Smooth muscle cell (in vitro differentiated cells): ENCODE measurements around the gene HMCN1. TPM values are rescaled to one million over a fixed set of nuclear protein-coding genes. Genes with fewer than 3 reads are reported as not detected.

ENCODE experiments used
- DNase-seq: peaks from one replicate; lab custom pipeline; 2025; ENCODE audit not compliant: unreplicated experiment; lab: John Stamatoyannopoulos, UW
- H2AFZ ChIP-seq: fragments of 200-600 bp; sonication (generic); 2 replicates; pipeline ENCODE4 v1.6.0; 2016; ENCODE audit warnings: antibody characterized with exemption, low read depth, mild to moderate bottlenecking
- H3F3A ChIP-seq: fragments of 200-600 bp; sonication (generic); 2 replicates; pipeline ENCODE4 v1.6.0; 2017; ENCODE audit warnings: antibody characterized with exemption, low read depth
- H3K27ac ChIP-seq: fragments of 200-600 bp; sonication (generic); 2 replicates; pipeline ENCODE4 v1.5.1; 2016; ENCODE audit warnings: low read depth, mild to moderate bottlenecking
- H3K27me3 ChIP-seq: fragments of 200-600 bp; sonication (generic); 2 replicates; pipeline ENCODE4 v1.6.1; 2016; ENCODE audit warnings: low read depth, mild to moderate bottlenecking
- H3K36me3 ChIP-seq: fragments of 200-600 bp; sonication (generic); 2 replicates; pipeline ENCODE4 v1.5.1; 2016; ENCODE audit warnings: low read depth
- H3K4me1 ChIP-seq: fragments of 200-600 bp; sonication (generic); 2 replicates; pipeline ENCODE4 v1.5.1; 2016; ENCODE audit warnings: low read depth
- H3K4me2 ChIP-seq: fragments of 200-600 bp; sonication (generic); 2 replicates; pipeline ENCODE4 v1.6.0; 2016; ENCODE audit warnings: mild to moderate bottlenecking
- H3K4me3 ChIP-seq: fragments of 200-600 bp; sonication (generic); 2 replicates; pipeline ENCODE4 v1.5.1; 2016; ENCODE audit warnings: mild to moderate bottlenecking
- H3K79me2 ChIP-seq: fragments of 200-600 bp; sonication (generic); 2 replicates; pipeline ENCODE4 v1.6.0; 2016; ENCODE audit warnings: low read depth, mild to moderate bottlenecking
- H3K9ac ChIP-seq: fragments of 200-600 bp; sonication (generic); 2 replicates; pipeline ENCODE4 v1.6.0; 2016; ENCODE audit warnings: low read depth
- H3K9me3 ChIP-seq: fragments of 200-600 bp; sonication (generic); replicated peaks from 2 replicates; pipeline ENCODE4 v1.5.1; 2016; ENCODE audit warnings: low read depth
- H4K20me1 ChIP-seq: fragments of 200-600 bp; sonication (generic); 2 replicates; pipeline ENCODE4 v1.6.0; 2016; ENCODE audit warnings: low read depth
- CTCF ChIP-seq: fragments of 200-600 bp; sonication (generic); IDR thresholded peaks from 2 replicates; pipeline ENCODE4 v1.5.1; 2017; ENCODE audit warnings: borderline replicate concordance, mild to moderate bottlenecking, antibody characterized with exemption; ENCODE audit not compliant: insufficient read depth, poor library complexity, severe bottlenecking
- WGBS: methylation state at CpG from one replicate; pipeline ENCODE4 v1.1.7; 2016; ENCODE audit warnings: low lambda C conversion rate; 5-methylcytosine and 5-hydroxymethylcytosine counted together
- polyA plus RNA-seq: library from polyadenylated mRNA; unstranded; fragments of >200 nt; fragmentation: Nextera tagmentation; extraction: Ambion mirVana; gene quantifications from 2 replicates; pipeline ENCODE4 v1.2.1, GENCODE V29; 2016
- total RNA-seq: library from RNA; depleted of rRNA; stranded (reverse); fragments of >200 nt; gene quantifications from 2 replicates; pipeline ENCODE4 v1.2.3, GENCODE V29; 2014

HMCN1 gene
- total and polyA plus RNA-seq, 2 experiments from 2014 or later: 18.9 to 118 TPM

- H3F3A ChIP-seq: no peaks in the 10 kb centered on the region
- no peak overlapping the region for H3K4me2 ChIP-seq
- no peaks in the 10 kb centered on the region for H3K27me3 ChIP-seq
- peaks cover 9% of the 10 kb centered on the region for H3K4me1 ChIP-seq
- H3K4me3 ChIP-seq: no peak overlapping the region
- DNase-seq: no peak
- H3K27ac ChIP-seq: no peak overlapping the region
- H2AFZ ChIP-seq: no peak overlapping the region
- H3K9ac ChIP-seq: no peak overlapping the region
- no peaks in the 10 kb centered on the region for H4K20me1 ChIP-seq
- no peak for TF ChIP-seq CTCF
- no peaks in the 10 kb centered on the region for H3K79me2 ChIP-seq
- no peaks in the 10 kb centered on the region for H3K36me3 ChIP-seq
- no peaks in the 10 kb centered on the region for H3K9me3 ChIP-seq
Observed at GRCh38 chr1:185916861-185917260, 182.7 kb downstream of the HMCN1 start.

- H3K4me1 ChIP-seq: peaks cover 5% of the 10 kb centered on the region
- H3F3A ChIP-seq: no peaks in the 10 kb centered on the region
- no peak for TF ChIP-seq CTCF
- H3K4me2 ChIP-seq: no peak overlapping the region
- no peak overlapping the region for H3K9ac ChIP-seq
- WGBS: 83% methylated on average over 3 of the region's 3 CpGs
- DNase-seq: no peak
- no peaks in the 10 kb centered on the region for H3K36me3 ChIP-seq
- H3K27me3 ChIP-seq: no peaks in the 10 kb centered on the region
- no peak overlapping the region for H3K4me3 ChIP-seq
- no peaks in the 10 kb centered on the region for H3K9me3 ChIP-seq
- no peak overlapping the region for H3K27ac ChIP-seq
- no peaks in the 10 kb centered on the region for H3K79me2 ChIP-seq
- H4K20me1 ChIP-seq: no peaks in the 10 kb centered on the region
- H2AFZ ChIP-seq: no peak overlapping the region
Observed at GRCh38 chr1:185917646-185918045, 183.5 kb downstream of the HMCN1 start.

- Histone ChIP-seq H3K4me1 (no peaks in the 10 kb centered on the region), H3K36me3 (no peaks in the 10 kb centered on the region), H3K27me3 (no peaks in the 10 kb centered on the region), H3K4me3 (no peak overlapping the region), H3K9me3 (no peaks in the 10 kb centered on the region), H2AFZ (no peak overlapping the region), H3K9ac (no peak overlapping the region), H4K20me1 (no peaks in the 10 kb centered on the region), H3K79me2 (no peaks in the 10 kb centered on the region), H3K27ac (no peak overlapping the region), H3K4me2 (no peak overlapping the region), H3F3A (no peaks in the 10 kb centered on the region)
- no peak for DNase-seq
- TF ChIP-seq CTCF: no peak
- WGBS: 91% methylated on average over 3 of the region's 3 CpGs
Observed at GRCh38 chr1:185920602-185921001, 186.4 kb downstream of the HMCN1 start.

GRCh38 chr1:185921636-185922035 is 187.4 kb downstream of the HMCN1 start:
- TF ChIP-seq CTCF: no peak

More at GRCh38 chr1:185921636-185922035, 187.4 kb downstream of the HMCN1 start:
- Histone ChIP-seq H3F3A (no peaks in the 10 kb centered on the region), H4K20me1 (no peaks in the 10 kb centered on the region), H2AFZ (no peak overlapping the region), H3K4me1 (no peaks in the 10 kb centered on the region), H3K9ac (no peak overlapping the region), H3K4me2 (no peak overlapping the region), H3K9me3 (no peaks in the 10 kb centered on the region), H3K27ac (no peak overlapping the region), H3K4me3 (no peak overlapping the region), H3K36me3 (no peaks in the 10 kb centered on the region), H3K79me2 (no peaks in the 10 kb centered on the region), H3K27me3 (no peaks in the 10 kb centered on the region)
- DNase-seq: no peak
- WGBS: 94% methylated on average over 1 of the region's 1 CpG
